ENCODE data around the gene URAD.
"Not testable (repeated sequence)": the region's sequence is repeated elsewhere in the genome, so short reads cannot be mapped to it uniquely, and the experiment has no call there.

URAD gene

DNA sequence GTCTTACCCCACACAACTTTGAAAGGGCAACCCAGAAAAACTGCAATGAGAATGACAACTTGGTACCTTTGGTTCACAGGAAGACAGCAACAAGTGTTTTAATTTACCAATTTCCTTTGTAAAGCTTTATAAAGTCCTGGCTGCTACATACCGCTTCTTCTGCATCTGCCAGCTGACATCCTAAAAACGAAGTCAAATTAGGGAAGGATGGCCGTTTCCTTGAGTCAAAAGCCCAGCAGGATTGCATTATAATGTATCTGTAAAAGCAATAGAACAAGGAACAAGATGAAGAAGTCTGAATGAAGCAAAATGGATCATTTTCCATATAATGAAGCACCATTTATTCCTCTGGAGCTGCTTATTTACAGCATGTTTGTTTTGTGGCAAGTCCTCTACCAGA, 25.8 kb upstream of the URAD start:
- DNase-seq (ENCODE audit: low read depth) = no peak
- no peak overlapping the region for H3K4me3 ChIP-seq (ENCODE audit: low read depth, low read length)
- TF ChIP-seq, protein P1, sequence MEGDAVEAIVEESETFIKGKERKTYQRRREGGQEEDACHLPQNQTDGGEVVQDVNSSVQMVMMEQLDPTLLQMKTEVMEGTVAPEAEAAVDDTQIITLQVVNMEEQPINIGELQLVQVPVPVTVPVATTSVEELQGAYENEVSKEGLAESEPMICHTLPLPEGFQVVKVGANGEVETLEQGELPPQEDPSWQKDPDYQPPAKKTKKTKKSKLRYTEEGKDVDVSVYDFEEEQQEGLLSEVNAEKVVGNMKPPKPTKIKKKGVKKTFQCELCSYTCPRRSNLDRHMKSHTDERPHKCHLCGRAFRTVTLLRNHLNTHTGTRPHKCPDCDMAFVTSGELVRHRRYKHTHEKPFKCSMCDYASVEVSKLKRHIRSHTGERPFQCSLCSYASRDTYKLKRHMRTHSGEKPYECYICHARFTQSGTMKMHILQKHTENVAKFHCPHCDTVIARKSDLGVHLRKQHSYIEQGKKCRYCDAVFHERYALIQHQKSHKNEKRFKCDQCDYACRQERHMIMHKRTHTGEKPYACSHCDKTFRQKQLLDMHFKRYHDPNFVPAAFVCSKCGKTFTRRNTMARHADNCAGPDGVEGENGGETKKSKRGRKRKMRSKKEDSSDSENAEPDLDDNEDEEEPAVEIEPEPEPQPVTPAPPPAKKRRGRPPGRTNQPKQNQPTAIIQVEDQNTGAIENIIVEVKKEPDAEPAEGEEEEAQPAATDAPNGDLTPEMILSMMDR (IDR thresholded peaks at IDR 0.05; ENCODE audit: low read depth, low read length) = no peak
- TF ChIP-seq, protein P2, sequence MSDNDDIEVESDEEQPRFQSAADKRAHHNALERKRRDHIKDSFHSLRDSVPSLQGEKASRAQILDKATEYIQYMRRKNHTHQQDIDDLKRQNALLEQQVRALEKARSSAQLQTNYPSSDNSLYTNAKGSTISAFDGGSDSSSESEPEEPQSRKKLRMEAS (IDR thresholded peaks at IDR 0.05; ENCODE audit: low read depth, low read length) = no peak

DNA sequence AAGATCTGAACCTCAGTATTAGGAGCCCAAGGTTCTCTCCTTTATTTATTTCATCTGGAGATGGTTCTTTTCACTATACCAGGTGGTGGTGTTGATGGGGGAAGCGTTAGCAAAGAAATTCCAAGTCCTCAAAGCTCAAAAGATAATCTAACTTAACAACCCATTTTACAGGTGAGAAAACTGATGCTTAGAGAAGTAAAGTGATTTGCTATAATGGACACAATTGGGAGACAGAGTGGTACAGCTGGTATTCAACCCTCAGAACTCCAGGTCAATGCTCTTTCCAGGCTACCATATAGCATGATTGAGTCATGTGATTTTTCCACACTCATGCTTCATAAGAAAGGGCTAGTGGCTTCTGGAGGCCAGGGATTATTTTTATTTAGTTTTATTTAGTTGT, 25.0 kb upstream of the URAD start:
- no peak overlapping the region for H3K4me3 ChIP-seq (ENCODE audit: low read depth, low read length)
- TF ChIP-seq, protein P1 (IDR thresholded peaks at IDR 0.05; ENCODE audit: low read depth, low read length) = no peak
- TF ChIP-seq, protein P2 (IDR thresholded peaks at IDR 0.05; ENCODE audit: low read depth, low read length) = no peak
- no peak for TF ChIP-seq POLR2A (IDR thresholded peaks at IDR 0.05; ENCODE audit: extremely low read depth, insufficient read length)
- TF ChIP-seq MYC (IDR thresholded peaks at IDR 0.05; ENCODE audit: low read depth, low read length) = no peak
- no peak for DNase-seq (ENCODE audit: low read depth)

DNA sequence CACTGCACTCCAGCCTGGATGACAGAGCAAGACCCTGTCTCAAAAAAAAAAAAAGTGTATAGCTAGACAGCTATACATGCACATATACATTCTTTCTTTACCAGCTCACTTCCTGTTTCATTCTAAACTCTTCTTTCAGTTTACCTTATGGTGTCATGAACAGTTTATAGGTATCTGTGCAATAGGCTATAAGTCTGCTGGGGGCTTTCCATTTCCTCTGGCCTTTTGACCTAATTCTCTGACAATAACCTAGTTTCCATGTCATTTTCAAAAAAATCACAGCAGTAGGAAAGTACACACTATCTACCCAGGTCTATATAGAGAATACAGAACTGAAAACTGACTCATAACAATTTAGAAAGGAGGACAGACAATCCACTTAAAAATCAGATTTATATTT, 24.4 kb upstream of the URAD start:
- TF ChIP-seq MYC (IDR thresholded peaks at IDR 0.05; ENCODE audit: low read depth, low read length) (no peak), POLR2A (IDR thresholded peaks at IDR 0.05; ENCODE audit: extremely low read depth, insufficient read length) (no peak)
- TF ChIP-seq, protein P2 (IDR thresholded peaks at IDR 0.05; ENCODE audit: low read depth, low read length) = no peak
- TF ChIP-seq, protein P1 (IDR thresholded peaks at IDR 0.05; ENCODE audit: low read depth, low read length) = no peak
- no peak for DNase-seq (ENCODE audit: low read depth)
- H3K4me3 ChIP-seq (ENCODE audit: low read depth, low read length) = no peak overlapping the region

DNA sequence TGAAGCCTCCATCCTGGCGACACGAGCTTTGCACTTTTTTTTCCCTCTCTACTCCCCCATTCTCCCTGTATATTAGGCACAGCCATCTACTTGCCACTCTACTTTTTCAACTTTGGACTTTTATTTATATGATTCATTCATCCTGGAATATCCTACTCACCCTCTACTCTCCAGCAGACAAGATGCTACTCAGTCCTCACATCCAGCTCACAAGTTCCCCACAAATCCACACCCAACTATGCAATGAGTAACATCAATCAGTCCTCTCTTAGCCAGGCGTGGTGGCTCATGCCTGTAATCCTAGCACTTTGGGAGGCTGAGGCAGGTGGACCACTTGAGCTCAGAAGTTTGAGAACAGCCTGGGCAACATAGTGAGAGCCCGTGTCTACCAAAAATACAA, 23.9 kb upstream of the URAD start:
- TF ChIP-seq MYC (IDR thresholded peaks at IDR 0.05; ENCODE audit: low read depth, low read length) (no peak), POLR2A (IDR thresholded peaks at IDR 0.05; ENCODE audit: extremely low read depth, insufficient read length) (no peak)
- TF ChIP-seq, protein P2 (IDR thresholded peaks at IDR 0.05; ENCODE audit: low read depth, low read length) = no peak
- TF ChIP-seq, protein P1 (IDR thresholded peaks at IDR 0.05; ENCODE audit: low read depth, low read length) = no peak
- no peak for DNase-seq (ENCODE audit: low read depth)

DNA sequence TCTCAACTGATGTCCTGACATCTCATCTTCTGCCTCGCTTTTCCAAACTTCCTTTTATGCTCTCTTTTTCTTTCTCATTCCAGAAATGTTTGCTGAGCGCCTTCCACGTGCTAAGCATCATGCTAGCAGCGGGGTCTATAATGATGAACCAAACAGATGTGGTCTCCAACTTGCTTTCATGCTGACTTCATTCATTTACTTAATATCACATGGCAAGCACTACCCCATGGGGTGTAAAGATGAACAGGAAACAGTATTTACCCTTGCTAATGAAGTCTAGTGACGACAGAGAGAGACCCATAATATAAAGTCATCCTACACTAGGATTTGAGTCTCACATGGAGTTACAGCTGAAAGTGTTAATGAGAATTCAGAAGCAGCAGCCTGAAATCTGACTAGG, 21.6 kb upstream of the URAD start:
- DNase-seq (ENCODE audit: low read depth) = no peak
- no peak overlapping the region for H3K4me3 ChIP-seq (ENCODE audit: low read depth, low read length)
- TF ChIP-seq, protein P2 (IDR thresholded peaks at IDR 0.05; ENCODE audit: low read depth, low read length) = no peak
- TF ChIP-seq MYC (IDR thresholded peaks at IDR 0.05; ENCODE audit: low read depth, low read length) = no peak
- TF ChIP-seq POLR2A (IDR thresholded peaks at IDR 0.05; ENCODE audit: extremely low read depth, insufficient read length) = no peak
- TF ChIP-seq, protein P1 (IDR thresholded peaks at IDR 0.05; ENCODE audit: low read depth, low read length) = no peak

More for the DNA sequence above, 23.9 kb upstream of the URAD start:
- no peak overlapping the region for H3K4me3 ChIP-seq (ENCODE audit: low read depth, low read length)

DNA sequence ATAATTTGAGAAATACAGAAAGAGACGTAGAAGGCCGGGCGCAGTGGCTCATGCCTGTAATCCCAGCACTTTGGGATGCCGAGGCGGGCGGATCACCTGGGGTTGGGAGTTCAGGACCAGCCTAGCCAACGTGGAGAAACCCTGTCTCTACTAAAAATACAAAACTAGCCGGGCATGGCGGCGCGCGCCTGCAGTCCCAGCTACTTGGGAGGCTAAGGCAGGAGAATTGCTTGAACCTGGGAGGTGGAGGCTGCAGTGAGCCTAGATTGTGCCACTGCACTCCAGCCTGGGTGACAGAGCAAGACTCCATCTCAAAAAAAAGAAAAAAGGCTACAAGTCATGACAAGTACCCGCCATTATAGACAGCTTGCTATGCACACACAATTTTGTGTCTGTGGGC, 16.5 kb upstream of the URAD start:
- not testable (repeated sequence) for H3K4me3 ChIP-seq (ENCODE audit: low read depth, low read length); DNase-seq (ENCODE audit: low read depth)

All from NB4 (cell line).